HL-60/S4 (cell line): ENCODE results near the gene TOX4.
"Not testable (repeated sequence)": the region's sequence is repeated elsewhere in the genome, so short reads cannot be mapped to it uniquely, and the experiment has no call there.

Experiments used
- in situ Hi-C: fragments of 300-500 bp; cut with MboI; formaldehyde crosslinking; loops from 2 replicates; pipeline ENCODE4 v1.14.3; 2022; ENCODE audit warnings: low sequenced_read_pairs

TOX4 gene

DNA sequence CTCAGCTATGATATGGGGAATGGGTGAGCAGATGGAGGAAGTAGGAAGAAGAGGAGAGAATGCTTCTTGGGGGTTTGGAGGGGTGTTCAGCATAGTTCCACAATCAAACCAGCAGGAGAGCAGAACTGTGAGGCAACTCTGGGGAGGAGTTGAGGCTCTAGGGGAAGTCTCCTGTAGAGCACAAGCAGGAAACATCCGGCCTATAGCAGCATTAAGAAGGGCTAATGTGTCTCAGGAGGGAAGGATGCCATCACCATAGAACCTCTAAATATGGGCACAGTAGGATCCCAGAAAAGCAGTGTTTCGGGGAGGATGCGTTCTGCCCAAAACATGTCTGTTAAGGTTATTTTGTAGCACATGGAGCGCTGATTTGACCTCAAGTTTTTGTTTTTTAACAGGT is 57.6 kb downstream of the TOX4 start:
- in situ Hi-C loops: no loop called here

DNA sequence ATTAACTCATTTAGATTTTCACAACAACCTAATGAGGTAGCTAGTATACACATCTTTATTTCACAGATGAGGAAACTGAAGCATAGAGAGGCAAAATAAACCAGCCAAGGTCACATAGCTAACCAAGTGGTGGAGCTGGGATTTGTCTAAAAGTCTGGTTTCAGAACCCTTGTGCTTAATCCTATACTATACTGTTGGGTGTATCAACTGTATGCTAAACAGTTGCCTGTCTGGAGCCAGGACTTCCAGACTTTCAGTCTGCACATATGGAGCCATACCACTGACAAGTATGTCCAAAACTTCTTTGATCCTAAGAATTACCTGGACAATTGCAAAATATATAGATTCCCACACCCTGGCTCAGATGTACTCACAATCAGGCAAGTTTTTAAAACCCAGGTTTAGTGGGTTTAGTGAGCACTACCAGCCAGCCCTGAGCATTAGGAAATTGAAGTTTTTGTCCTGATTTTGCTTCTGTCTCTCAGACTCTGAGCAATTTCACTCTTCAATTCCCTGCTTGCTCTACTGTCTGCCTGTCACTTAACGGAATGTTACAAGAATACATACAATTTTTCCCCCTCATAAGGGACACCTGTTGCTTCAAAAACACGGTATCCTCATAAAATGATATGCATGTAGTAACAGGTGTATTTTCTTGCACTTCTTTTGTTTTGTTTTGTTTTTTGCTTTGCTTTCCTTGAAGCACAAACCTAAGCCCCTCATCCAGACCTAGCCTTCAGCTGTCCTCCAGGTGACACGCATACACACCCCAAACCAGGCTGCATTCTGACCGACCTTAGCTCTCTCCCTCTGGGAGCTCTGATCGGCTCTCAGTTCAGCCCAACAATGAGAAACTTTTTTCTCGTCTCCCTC is 58.8 kb downstream of the TOX4 start:
- in situ Hi-C loops: no loop called here

DNA sequence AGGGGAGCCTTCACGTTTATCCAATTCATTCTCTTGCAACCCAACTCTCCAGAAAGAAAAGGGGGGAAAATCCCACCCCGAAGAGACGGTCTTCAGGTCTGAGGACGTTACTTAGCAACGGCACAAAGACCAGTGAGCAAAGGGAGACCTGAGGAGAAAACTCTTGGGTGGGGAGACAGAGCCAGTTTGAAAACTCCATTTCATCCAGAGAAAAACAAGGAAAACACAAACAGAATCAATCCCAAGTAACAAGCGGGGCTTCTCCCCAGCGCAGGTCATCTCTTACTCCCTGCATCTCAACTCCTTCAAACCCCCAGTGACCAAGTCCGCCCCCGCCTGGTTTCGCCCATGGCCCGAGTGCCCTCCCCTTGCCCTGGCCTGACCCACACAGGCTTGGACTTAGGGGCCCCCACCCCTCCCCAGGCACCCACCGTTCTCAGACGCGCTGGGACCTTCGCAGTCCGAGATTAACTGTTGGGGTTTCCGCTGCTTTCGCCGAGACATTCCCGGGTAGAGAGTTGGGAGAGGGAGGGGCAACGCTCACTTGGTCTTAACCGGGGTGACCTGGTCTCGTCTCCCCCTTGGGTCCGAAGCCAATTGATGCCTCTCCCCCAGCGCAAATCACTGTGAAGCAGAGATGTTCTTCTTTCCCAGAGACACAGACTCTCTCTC is 59.6 kb downstream of the TOX4 start:
- in situ Hi-C loops: no loop called here

DNA sequence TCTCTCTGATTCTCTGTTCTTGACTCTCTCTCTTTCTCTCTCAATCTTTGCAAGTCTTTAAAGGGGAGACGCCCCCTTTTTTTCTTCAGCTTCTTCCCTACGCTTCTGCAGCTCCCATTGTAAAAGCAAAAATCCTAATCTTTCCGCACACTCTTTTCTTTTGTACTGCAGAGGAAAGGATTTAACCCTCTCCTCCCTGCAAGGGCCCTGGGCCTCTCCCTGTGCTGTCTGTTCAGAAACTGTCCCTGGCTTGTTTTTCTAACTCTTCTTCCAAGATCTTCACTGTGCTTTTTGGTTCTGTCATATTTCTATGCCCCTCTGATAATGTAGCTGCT is 60.1 kb downstream of the TOX4 start:
- in situ Hi-C loops: no loop called here

GRCh38 chr14:21539189-21539940 is 62.4 kb downstream of the TOX4 start:
- in situ Hi-C loops: no loop called here

- in situ Hi-C loops: no loop called here
Measured at GRCh38 chr14:21541413-21542074, 64.5 kb downstream of the TOX4 start.

- in situ Hi-C loops: no loop called here
Measured at GRCh38 chr14:21543521-21543960, 66.5 kb downstream of the TOX4 start.

DNA sequence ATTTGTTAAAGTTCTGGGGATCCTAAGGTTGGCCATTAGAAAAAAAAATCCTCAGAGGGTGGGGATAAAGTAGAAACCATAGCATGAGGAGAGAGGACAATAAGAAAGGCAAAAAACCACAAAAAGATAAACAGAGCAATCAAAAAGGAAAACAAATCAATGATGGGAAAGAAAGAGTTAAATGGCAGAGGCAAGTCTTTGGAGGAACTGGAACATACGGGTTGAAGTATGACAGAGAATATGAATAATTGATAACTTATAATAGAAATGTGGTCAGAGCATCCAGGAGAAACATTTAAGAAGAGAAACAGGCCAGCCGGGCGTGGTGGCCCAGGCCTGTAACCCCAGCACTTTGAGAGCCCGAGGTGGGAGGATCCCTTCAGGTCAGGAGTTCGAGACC is 67.0 kb downstream of the TOX4 start:
- in situ Hi-C loops: no loop called here

- in situ Hi-C loops: not testable (repeated sequence)
Measured at GRCh38 chr14:21544588-21544987, 67.6 kb downstream of the TOX4 start.
